Measurements from ENCODE around the gene PEAK1.

Gene PEAK1

GRCh38 chr15:77349666-77350065 is 70.2 kb downstream of the PEAK1 start (continued):
- TF ChIP-seq ZNF777 (tag by site-specific recombination; IDR thresholded peaks at IDR 0.05; ENCODE audit: borderline replicate concordance) (no peak), ZNF600 (tag by site-specific recombination; IDR thresholded peaks at IDR 0.05) (no peak), ZNF311 (tag by site-specific recombination; IDR thresholded peaks at IDR 0.05; ENCODE audit: borderline replicate concordance) (no peak)

- no peaks in the 10 kb centered on the region for H3K36me3 ChIP-seq (ENCODE audit: control insufficient read depth in 2 of 2, insufficient read depth in 1 of 2, low read length in 2 of 2)
- H3K4me1 ChIP-seq (ENCODE audit: control insufficient read depth, insufficient read depth, low read length): peaks cover 7% of the 10 kb centered on the region; the same call in 1 of the 2 replicates
- POLR2A ChIA-PET: no interaction called here
- H3K4me3 ChIP-seq (ENCODE audit: low read depth, low read length): no peak overlapping the region
- CTCF ChIA-PET: interaction anchor here (0.6 to 0.9 kb wide), 3 partner anchors 10 to 195 kb away, joined by 4 to 6 read pairs (median 4); no protein-coding TSS in a partner anchor
- no peaks in the 10 kb centered on the region for H3K9me3 ChIP-seq (ENCODE audit: control insufficient read depth, insufficient read depth, low read depth, low read length)
- no peak for TF ChIP-seq ZNF37A (tag by site-specific recombination; IDR thresholded peaks at IDR 0.05)
- no peak for TF ChIP-seq ZNF704 (tag by site-specific recombination; IDR thresholded peaks at IDR 0.05)
- no peak for TF ChIP-seq KLF8 (tag by site-specific recombination; IDR thresholded peaks at IDR 0.05)
- TF ChIP-seq SCRT1 (tag by site-specific recombination; IDR thresholded peaks at IDR 0.05; ENCODE audit: borderline replicate concordance): no peak
- TF ChIP-seq BCL6B (tag by site-specific recombination; IDR thresholded peaks at IDR 0.05): no peak
- no peak for TF ChIP-seq ZNF350 (tag by site-specific recombination; IDR thresholded peaks at IDR 0.05)
- no peak for TF ChIP-seq ZSCAN5A (tag by site-specific recombination; IDR thresholded peaks at IDR 0.05)
- TF ChIP-seq ZBTB20 (tag by site-specific recombination; IDR thresholded peaks at IDR 0.05): no peak
- TF ChIP-seq ZNF621 (tag by site-specific recombination; IDR thresholded peaks at IDR 0.05): no peak
- TF ChIP-seq ZNF521 (tag by site-specific recombination; IDR thresholded peaks at IDR 0.05): no peak
- TF ChIP-seq ZBTB11 (tag by site-specific recombination; conservative IDR thresholded peaks at IDR 0.05; ENCODE audit: low read depth): no peak
- no peak for TF ChIP-seq ZSCAN30 (tag by site-specific recombination; IDR thresholded peaks at IDR 0.05)
- TF ChIP-seq ZNF660 (tag by site-specific recombination; IDR thresholded peaks at IDR 0.05): no peak
- TF ChIP-seq ZNF48 (tag by site-specific recombination; IDR thresholded peaks at IDR 0.05): no peak
- no peak for TF ChIP-seq ZBTB1 (tag by site-specific recombination; IDR thresholded peaks at IDR 0.05)
- no peak for TF ChIP-seq ZNF366 (tag by site-specific recombination; conservative IDR thresholded peaks at IDR 0.05)
- no peak for TF ChIP-seq SP2 (tag by site-specific recombination; IDR thresholded peaks at IDR 0.05)
- no peak overlapping the region for H3K27ac ChIP-seq (ENCODE audit: extremely low read depth, low read depth, low read length)
Observed at GRCh38 chr15:77348511-77348910, 71.4 kb downstream of the PEAK1 start.

Data from HEK293 (cell line).